Effector memory CD4-positive, alpha-beta T cell (primary cell): ENCODE data around the gene LRRC9.

ENCODE experiments used
- DNase-seq, 3 donors: peaks; one replicate each; pipeline ENCODE4 v3.0.0-alpha.2; 2020
- H3K27ac ChIP-seq: 2 replicates; pipeline ENCODE4 v1.7.0; 2013; ENCODE audit warnings: mild to moderate bottlenecking, low read length, moderate library complexity; ENCODE audit not compliant: insufficient read depth, poor library complexity, severe bottlenecking
- H3K27me3 ChIP-seq: replicated peaks from 2 replicates; pipeline ENCODE4 v1.7.0; 2013; ENCODE audit warnings: mild to moderate bottlenecking, low read length; ENCODE audit not compliant: insufficient read depth, control insufficient read depth, poor library complexity, severe bottlenecking
- H3K36me3 ChIP-seq: 2 replicates; pipeline ENCODE4 v1.7.0; 2013; ENCODE audit warnings: mild to moderate bottlenecking, low read length, moderate library complexity; ENCODE audit not compliant: control insufficient read depth, insufficient read depth
- H3K4me1 ChIP-seq: 2 replicates; pipeline ENCODE4 v1.7.0; 2013; ENCODE audit warnings: low read length, mild to moderate bottlenecking; ENCODE audit not compliant: control insufficient read depth, insufficient read depth, poor library complexity, severe bottlenecking
- H3K4me3 ChIP-seq: 2 replicates; pipeline ENCODE4 v1.7.0; 2013; ENCODE audit warnings: low read length, low read depth, mild to moderate bottlenecking; ENCODE audit not compliant: insufficient read depth, poor library complexity, severe bottlenecking
- H3K9me3 ChIP-seq: 2 replicates; pipeline ENCODE4 v1.7.0; 2013; ENCODE audit warnings: mild to moderate bottlenecking, low read length, moderate library complexity; ENCODE audit not compliant: control insufficient read depth
- total RNA-seq, 3 donors: gene quantifications; one replicate each; lab custom pipeline; 2026; lab: John Stamatoyannopoulos, UW

Gene LRRC9
- 0 to 0.19 (median 0.17) reads per million in 3 donors for total RNA-seq

GRCh38 chr14:59919570-59920377, at the start of gene LRRC9:
TSS of gene LRRC9 (plus strand) at chr14:59920144.
- no peak for DNase-seq
- Histone ChIP-seq H3K27ac (no peak within 1 kb of the TSS), H3K4me3 (peak within 1 kb of the TSS; percentile 60)

GRCh38 chr14:59870277-59871165, 49.4 kb upstream of the LRRC9 start, which contains the start of gene RTN1:
TSS of gene RTN1 (minus strand) at chr14:59870776. CDS start at chr14:59870630, 146 bp downstream.
- no peak within 1 kb of the TSS for H3K27ac ChIP-seq
- H3K9me3 ChIP-seq: no peaks in the 10 kb centered on the region
- peaks cover 16% of the 10 kb centered on the region for H3K27me3 ChIP-seq
- no peaks in the 10 kb centered on the region for H3K36me3 ChIP-seq
- peaks cover 11% of the 10 kb centered on the region for H3K4me1 ChIP-seq
- no peak for DNase-seq
- no peak within 1 kb of the TSS for H3K4me3 ChIP-seq

More at GRCh38 chr14:59919570-59920377, at the start of gene LRRC9:
- H3K4me1 ChIP-seq: peaks cover 14% of the 10 kb centered on the region
- no peaks in the 10 kb centered on the region for H3K9me3 ChIP-seq
- peaks cover 8% of the 10 kb centered on the region for H3K27me3 ChIP-seq
- H3K36me3 ChIP-seq: no peaks in the 10 kb centered on the region

GRCh38 chr14:59871166-59871495, 48.8 kb upstream of the LRRC9 start:
- Histone ChIP-seq H3K27me3 (peaks cover 16% of the 10 kb centered on the region), H3K4me3 (no peak overlapping the region)

GRCh38 chr14:59882957-59883356, 37.0 kb upstream of the LRRC9 start:
- Histone ChIP-seq H3K9me3 (no peaks in the 10 kb centered on the region), H3K36me3 (no peaks in the 10 kb centered on the region), H3K4me3 (no peak overlapping the region), H3K27me3 (no peaks in the 10 kb centered on the region), H3K4me1 (no peaks in the 10 kb centered on the region), H3K27ac (no peak overlapping the region)
- DNase-seq: no peak

More at GRCh38 chr14:59871166-59871495, 48.8 kb upstream of the LRRC9 start:
- Histone ChIP-seq H3K4me1 (peaks cover 11% of the 10 kb centered on the region), H3K9me3 (no peaks in the 10 kb centered on the region), H3K27ac (no peak overlapping the region), H3K36me3 (no peaks in the 10 kb centered on the region)
- no peak for DNase-seq

GRCh38 chr14:59890676-59891075, 29.3 kb upstream of the LRRC9 start:
- Histone ChIP-seq H3K36me3 (no peaks in the 10 kb centered on the region), H3K27me3 (no peaks in the 10 kb centered on the region), H3K9me3 (no peaks in the 10 kb centered on the region), H3K4me3 (no peak overlapping the region), H3K27ac (no peak overlapping the region), H3K4me1 (no peaks in the 10 kb centered on the region)
- DNase-seq: no peak

- H3K27ac ChIP-seq: no peak overlapping the region
- no peaks in the 10 kb centered on the region for H3K27me3 ChIP-seq
- H3K36me3 ChIP-seq: no peaks in the 10 kb centered on the region
- no peaks in the 10 kb centered on the region for H3K4me1 ChIP-seq
- no peak for DNase-seq
- H3K9me3 ChIP-seq: no peaks in the 10 kb centered on the region
- H3K4me3 ChIP-seq: no peak overlapping the region
Measured at GRCh38 chr14:59895721-59896120, 24.2 kb upstream of the LRRC9 start.

- Histone ChIP-seq H3K4me1 (no peaks in the 10 kb centered on the region), H3K27me3 (no peaks in the 10 kb centered on the region), H3K36me3 (no peaks in the 10 kb centered on the region), H3K9me3 (no peaks in the 10 kb centered on the region), H3K4me3 (no peak overlapping the region), H3K27ac (no peak overlapping the region)
- no peak for DNase-seq
Measured at GRCh38 chr14:59897757-59898383, 22.1 kb upstream of the LRRC9 start.

GRCh38 chr14:59900556-59900955, 19.4 kb upstream of the LRRC9 start:
- H3K27ac ChIP-seq: no peak overlapping the region

GRCh38 chr14:59904184-59904583, 15.8 kb upstream of the LRRC9 start:
- H3K27me3 ChIP-seq: no peaks in the 10 kb centered on the region
- no peak overlapping the region for H3K27ac ChIP-seq
- no peaks in the 10 kb centered on the region for H3K4me1 ChIP-seq
- H3K4me3 ChIP-seq: no peak overlapping the region
- H3K9me3 ChIP-seq: no peaks in the 10 kb centered on the region
- no peaks in the 10 kb centered on the region for H3K36me3 ChIP-seq
- no peak for DNase-seq

More at GRCh38 chr14:59900556-59900955, 19.4 kb upstream of the LRRC9 start:
- H3K27me3 ChIP-seq: no peaks in the 10 kb centered on the region
- H3K9me3 ChIP-seq: no peaks in the 10 kb centered on the region
- DNase-seq: no peak
- H3K4me1 ChIP-seq: no peaks in the 10 kb centered on the region
- no peaks in the 10 kb centered on the region for H3K36me3 ChIP-seq
- no peak overlapping the region for H3K4me3 ChIP-seq
